MM.1S (cell line): ENCODE data around the gene PIGU.
A peak's percentile ranks its signal among the peaks of the same experiment; 100 is the strongest.

Experiments used
- DNase-seq: peaks from one replicate; pipeline ENCODE4 v3.0.0-alpha.2; 2015
- H2AFZ ChIP-seq: fragments of 300-600 bp; sonication (generic); 2 replicates; pipeline ENCODE4 v1.6.0; 2016; ENCODE audit warnings: antibody characterized with exemption, low read length
- H3F3A ChIP-seq: fragments of 300-600 bp; sonication (generic); 2 replicates; pipeline ENCODE4 v1.6.1; 2016; ENCODE audit warnings: mild to moderate bottlenecking, antibody characterized with exemption, low read length, moderate library complexity, mixed read lengths; ENCODE audit not compliant: insufficient read depth
- H3K27ac ChIP-seq: fragments of 300-600 bp; sonication (generic); 2 replicates; pipeline ENCODE4 v1.5.1; 2016; ENCODE audit warnings: mild to moderate bottlenecking, low read length
- H3K27me3 ChIP-seq: fragments of 300-600 bp; sonication (generic); replicated peaks from 2 replicates; pipeline ENCODE4 v1.6.0; 2016; ENCODE audit warnings: low read length; ENCODE audit not compliant: insufficient read depth
- H3K36me3 ChIP-seq: fragments of 300-600 bp; sonication (generic); replicated peaks from 2 replicates; pipeline ENCODE4 v1.6.1; 2016; ENCODE audit warnings: mild to moderate bottlenecking, low read length, mixed read lengths; ENCODE audit not compliant: insufficient read depth
- H3K4me1 ChIP-seq: fragments of 300-600 bp; sonication (generic); 2 replicates; pipeline ENCODE4 v1.6.1; 2016; ENCODE audit warnings: low read length, mixed read lengths
- H3K4me2 ChIP-seq: fragments of 300-600 bp; sonication (generic); 2 replicates; pipeline ENCODE4 v1.6.0; 2016; ENCODE audit warnings: low read depth, low read length
- H3K4me3 ChIP-seq: fragments of 300-600 bp; sonication (generic); 2 replicates; pipeline ENCODE4 v1.5.1; 2016; ENCODE audit warnings: low read length, mixed read lengths
- H3K79me2 ChIP-seq: fragments of 300-600 bp; sonication (generic); 2 replicates; pipeline ENCODE4 v1.6.1; 2016; ENCODE audit warnings: mixed run types, low read length, mixed read lengths
- H3K9ac ChIP-seq: fragments of 300-600 bp; sonication (generic); 2 replicates; pipeline ENCODE4 v1.6.1; 2016; ENCODE audit warnings: low read length, mixed read lengths
- H3K9me2 ChIP-seq: fragments of 300-600 bp; sonication (generic); replicated peaks from 2 replicates; pipeline ENCODE4 v1.6.1; 2016; ENCODE audit warnings: mild to moderate bottlenecking, low read length, mixed read lengths; ENCODE audit not compliant: insufficient read depth
- H3K9me3 ChIP-seq: fragments of 300-600 bp; sonication (generic); replicated peaks from 2 replicates; pipeline ENCODE4 v1.6.1; 2016; ENCODE audit warnings: mild to moderate bottlenecking, low read length, mixed read lengths; ENCODE audit not compliant: insufficient read depth
- H4K20me1 ChIP-seq: fragments of 300-600 bp; sonication (generic); 2 replicates; pipeline ENCODE4 v1.6.1; 2016; ENCODE audit warnings: mild to moderate bottlenecking, low read length, moderate library complexity, mixed read lengths; ENCODE audit not compliant: insufficient read depth
- EZH2 ChIP-seq: fragments of 300-600 bp; sonication (generic); optimal IDR thresholded peaks from 2 replicates; pipeline ENCODE3; 2017; ENCODE audit warnings: low read depth, mild to moderate bottlenecking, antibody characterized with exemption, low read length, mixed read lengths
- EZH2phosphoT487 ChIP-seq: fragments of 300-600 bp; sonication (generic); IDR thresholded peaks from 2 replicates; pipeline ENCODE4 v1.6.1; 2018; ENCODE audit warnings: antibody characterized with exemption, low read length
- TF ChIP-seq, protein P1 (sequence below): fragments of 300-600 bp; sonication (generic); IDR thresholded peaks from 2 replicates; pipeline ENCODE4 v1.5.1; 2016; ENCODE audit warnings: antibody characterized with exemption, low read length, mixed read lengths

The PIGU gene

GRCh38 chr20:34579979-34580940 is 96.6 kb downstream of the PIGU start:
- Histone ChIP-seq H3F3A (no peaks in the 10 kb centered on the region), H2AFZ (no peak overlapping the region), H3K4me1 (peaks cover 14% of the 10 kb centered on the region), H3K4me3 (no peak overlapping the region), H3K36me3 (0 out of 2 replicates have a peak, but pooled peaks cover 4% of the 10 kb centered on the region), H3K9ac (no peak overlapping the region), H3K4me2 (no peak overlapping the region), H3K79me2 (no peaks in the 10 kb centered on the region), H3K27me3 (no peaks in the 10 kb centered on the region), H4K20me1 (no peaks in the 10 kb centered on the region), H3K9me3 (no peaks in the 10 kb centered on the region), H3K27ac (peak overlapping the region; percentile 31; the same call in 1 of the 2 replicates), H3K9me2 (no peaks in the 10 kb centered on the region)
- no peak for TF ChIP-seq EZH2
- TF ChIP-seq, protein P1, sequence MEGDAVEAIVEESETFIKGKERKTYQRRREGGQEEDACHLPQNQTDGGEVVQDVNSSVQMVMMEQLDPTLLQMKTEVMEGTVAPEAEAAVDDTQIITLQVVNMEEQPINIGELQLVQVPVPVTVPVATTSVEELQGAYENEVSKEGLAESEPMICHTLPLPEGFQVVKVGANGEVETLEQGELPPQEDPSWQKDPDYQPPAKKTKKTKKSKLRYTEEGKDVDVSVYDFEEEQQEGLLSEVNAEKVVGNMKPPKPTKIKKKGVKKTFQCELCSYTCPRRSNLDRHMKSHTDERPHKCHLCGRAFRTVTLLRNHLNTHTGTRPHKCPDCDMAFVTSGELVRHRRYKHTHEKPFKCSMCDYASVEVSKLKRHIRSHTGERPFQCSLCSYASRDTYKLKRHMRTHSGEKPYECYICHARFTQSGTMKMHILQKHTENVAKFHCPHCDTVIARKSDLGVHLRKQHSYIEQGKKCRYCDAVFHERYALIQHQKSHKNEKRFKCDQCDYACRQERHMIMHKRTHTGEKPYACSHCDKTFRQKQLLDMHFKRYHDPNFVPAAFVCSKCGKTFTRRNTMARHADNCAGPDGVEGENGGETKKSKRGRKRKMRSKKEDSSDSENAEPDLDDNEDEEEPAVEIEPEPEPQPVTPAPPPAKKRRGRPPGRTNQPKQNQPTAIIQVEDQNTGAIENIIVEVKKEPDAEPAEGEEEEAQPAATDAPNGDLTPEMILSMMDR, result no peak
- TF ChIP-seq EZH2phosphoT487, result no peak
- peak; percentile 78 for DNase-seq

DNA sequence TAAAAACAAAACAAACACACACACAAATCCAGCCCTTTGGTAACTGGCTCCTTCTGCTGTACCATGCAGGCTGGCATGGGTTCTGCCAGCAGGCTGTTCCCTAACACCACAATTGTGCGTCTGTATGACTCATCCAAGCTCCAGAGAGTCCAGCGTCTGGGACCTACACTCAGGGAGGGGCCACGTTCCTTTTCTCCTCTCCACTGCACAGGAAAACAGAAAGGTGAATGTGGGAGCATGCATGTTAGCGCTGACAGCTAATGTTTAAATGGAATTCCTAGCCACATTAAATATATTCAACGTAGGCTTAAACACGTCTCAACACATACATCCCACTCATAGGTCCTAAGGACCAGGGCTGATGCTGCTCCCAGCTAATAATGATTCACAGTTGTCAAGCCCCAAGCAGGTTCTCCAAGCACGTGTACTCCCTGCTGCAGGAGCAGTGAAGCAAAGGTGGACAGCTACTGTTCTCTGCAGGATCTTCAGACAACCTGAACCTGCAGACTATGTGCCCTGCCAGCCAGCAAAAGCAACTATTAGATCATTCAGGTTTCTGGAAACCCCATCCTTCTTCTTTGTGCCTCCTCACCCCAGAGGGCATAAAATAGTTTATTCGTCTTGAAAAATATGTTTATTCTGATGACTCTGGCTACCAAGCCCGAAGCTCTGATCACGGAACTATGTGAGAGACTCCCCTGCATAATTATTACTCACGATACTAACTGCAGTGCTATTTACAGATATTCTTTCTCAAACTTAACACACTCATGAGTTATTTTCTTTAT is 97.5 kb downstream of the PIGU start:
- Histone ChIP-seq H3K27me3 (no peaks in the 10 kb centered on the region), H3F3A (no peaks in the 10 kb centered on the region), H3K4me1 (peaks cover 14% of the 10 kb centered on the region), H2AFZ (no peak overlapping the region), H3K27ac (no peak overlapping the region; the same call in 1 of the 2 replicates), H3K9me2 (no peaks in the 10 kb centered on the region), H4K20me1 (no peaks in the 10 kb centered on the region), H3K4me2 (no peak overlapping the region), H3K4me3 (no peak overlapping the region), H3K79me2 (no peaks in the 10 kb centered on the region), H3K36me3 (0 out of 2 replicates have a peak, but pooled peaks cover 4% of the 10 kb centered on the region), H3K9ac (no peak overlapping the region), H3K9me3 (no peaks in the 10 kb centered on the region)
- TF ChIP-seq EZH2 (no peak), EZH2phosphoT487 (no peak)
- DNase-seq, result no peak

- Histone ChIP-seq H3K9me3 (no peaks in the 10 kb centered on the region), H3K36me3 (0 out of 2 replicates have a peak, but pooled peaks cover 4% of the 10 kb centered on the region), H3K27me3 (no peaks in the 10 kb centered on the region), H3K4me1 (peaks cover 14% of the 10 kb centered on the region), H3F3A (no peaks in the 10 kb centered on the region), H2AFZ (no peak overlapping the region), H3K4me3 (no peak overlapping the region), H3K79me2 (no peaks in the 10 kb centered on the region), H4K20me1 (no peaks in the 10 kb centered on the region), H3K9ac (no peak overlapping the region), H3K27ac (no peak overlapping the region), H3K9me2 (no peaks in the 10 kb centered on the region), H3K4me2 (no peak overlapping the region)
- TF ChIP-seq, protein P1, result no peak
- TF ChIP-seq EZH2, result no peak
- no peak for TF ChIP-seq EZH2phosphoT487
- no peak for DNase-seq
Observed at GRCh38 chr20:34578521-34578920, 98.4 kb downstream of the PIGU start.
